ENCODE measurements around the gene SCGN.

DNA sequence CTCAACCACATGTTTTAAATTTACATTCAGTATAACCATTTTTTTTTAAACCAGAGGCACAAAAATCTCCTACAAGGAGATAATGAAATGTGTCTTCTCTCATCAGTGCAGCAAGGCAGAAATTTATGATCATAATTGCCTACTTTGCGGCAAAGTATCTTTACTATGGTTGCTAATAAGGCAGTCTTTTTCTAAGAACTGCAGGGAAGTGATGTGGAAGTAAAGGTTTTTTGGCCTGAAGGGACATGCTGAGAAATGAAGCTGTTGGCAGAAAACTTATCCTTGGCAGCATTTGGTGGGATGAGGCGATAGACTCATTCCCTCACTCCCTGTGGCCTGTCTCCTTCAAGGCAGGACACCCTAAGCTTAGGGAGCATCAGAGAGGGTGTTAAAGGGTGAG, 48.7 kb downstream of the SCGN start:
- TF ChIP-seq, protein P1, sequence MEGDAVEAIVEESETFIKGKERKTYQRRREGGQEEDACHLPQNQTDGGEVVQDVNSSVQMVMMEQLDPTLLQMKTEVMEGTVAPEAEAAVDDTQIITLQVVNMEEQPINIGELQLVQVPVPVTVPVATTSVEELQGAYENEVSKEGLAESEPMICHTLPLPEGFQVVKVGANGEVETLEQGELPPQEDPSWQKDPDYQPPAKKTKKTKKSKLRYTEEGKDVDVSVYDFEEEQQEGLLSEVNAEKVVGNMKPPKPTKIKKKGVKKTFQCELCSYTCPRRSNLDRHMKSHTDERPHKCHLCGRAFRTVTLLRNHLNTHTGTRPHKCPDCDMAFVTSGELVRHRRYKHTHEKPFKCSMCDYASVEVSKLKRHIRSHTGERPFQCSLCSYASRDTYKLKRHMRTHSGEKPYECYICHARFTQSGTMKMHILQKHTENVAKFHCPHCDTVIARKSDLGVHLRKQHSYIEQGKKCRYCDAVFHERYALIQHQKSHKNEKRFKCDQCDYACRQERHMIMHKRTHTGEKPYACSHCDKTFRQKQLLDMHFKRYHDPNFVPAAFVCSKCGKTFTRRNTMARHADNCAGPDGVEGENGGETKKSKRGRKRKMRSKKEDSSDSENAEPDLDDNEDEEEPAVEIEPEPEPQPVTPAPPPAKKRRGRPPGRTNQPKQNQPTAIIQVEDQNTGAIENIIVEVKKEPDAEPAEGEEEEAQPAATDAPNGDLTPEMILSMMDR (IDR thresholded peaks at IDR 0.05) = no peak
- TF ChIP-seq POLR2A (IDR thresholded peaks at IDR 0.05) = no peak

All from right lobe of liver (tissue), 4 donors.